GM12878 (cell line): ENCODE measurements around the gene TMEM179B. TPM values are rescaled to one million over a fixed set of nuclear protein-coding genes. Genes with fewer than 3 reads are reported as not detected.
A peak's percentile ranks its signal among the peaks of the same experiment; 100 is the strongest.

Experiments used
- microRNA-seq: library from miRNA; unstranded; fragments of <30 nt; microRNA quantifications from one replicate; pipeline ENCODE4, GENCODE V29; 2018
- polyA plus RNA-seq, 11 experiments: library from polyadenylated mRNA; depleted of rRNA in 4 of 11; unstranded in 6 of 11; stranded (reverse) in 5 of 11; fragments of >200 nt; fragmentation: Nextera tagmentation in 4 of 11; fragmentation: Illumina TruSeq in 1 of 11; extraction: Ambion mirVana in 4 of 11; extraction: Trizol in 1 of 11; gene quantifications; 1 replicate in 1 of 11; 2 replicates in 10 of 11; pipeline versions ENCODE4 v1.2.1 to v1.2.3, GENCODE V29; 2011 to 2016; ENCODE audit warnings: inconsistent platforms in 2 of 11, missing spikeins in 2 of 11, low read depth in 1 of 11
- small RNA-seq: library from RNA; depleted of rRNA; stranded (forward); fragments of <200 nt; gene quantifications from one replicate; pipeline ENCODE3, GENCODE V24; 2014
- total RNA-seq, 4 experiments: library from RNA; depleted of rRNA in 3 of 4; stranded (reverse); fragments of >200 nt in 3 of 4; fragmentation: Illumina TruSeq in 1 of 4; extraction: Trizol in 1 of 4; gene quantifications; 2 replicates each; pipeline versions ENCODE4 v1.2.1 to v1.2.3, GENCODE V29; 2013 to 2021

The TMEM179B gene
- total and polyA plus RNA-seq, 10 of the 15 experiments (the other 5 are each of a cell fraction or from before 2014, with no cell fraction given) = 21.7 to 82.4 (median 42.0) TPM

Small RNA genes lying within 50 kb of the gene (microRNA-seq; reads per million reads assigned to microRNA genes)
- gene MIR6514 (2.6 reads per million, percentile 11 among the genes with 10 or more reads in this experiment), gene MIR6748 (not detected)

Small RNA genes lying within 50 kb of the gene (small RNA-seq; reads per million reads assigned to genes)
- gene MIR6514 (0.47 reads per million, percentile 7 among the genes with 10 or more reads in this experiment), gene RNU6-118P (not detected)

Other genes with a start within 250 kb of the TMEM179B start
Only the 7 nearest of the 31 such genes appear.
- gene ZBTB3, start 33.2 kb upstream of the TMEM179B start, total RNA-seq (2014; rRNA removed) = 7.7 and 8.8 TPM in 2 replicates
- gene ZBTB3, start 33.2 kb upstream of the TMEM179B start, total RNA-seq (2014; rRNA removed; fragmentation: Illumina TruSeq; extraction: Trizol) = 4.7 and 4.8 TPM in 2 replicates
- 7.1 and 7.4 TPM in 2 replicates for gene ZBTB3, start 33.2 kb upstream of the TMEM179B start, total RNA-seq (2021)
- 4.8 TPM in 2 replicates for gene ZBTB3, start 33.2 kb upstream of the TMEM179B start, polyA plus RNA-seq (2011; rRNA removed)
- 0.95 and 2.0 TPM in 2 replicates for gene ZBTB3, start 33.2 kb upstream of the TMEM179B start, polyA plus RNA-seq (2014; fragmentation: Illumina TruSeq; extraction: Trizol)
- 1 to 10 TPM; 1.4 to 1.9 TPM for gene ZBTB3, start 33.2 kb upstream of the TMEM179B start, polyA plus RNA-seq (2014; fragmentation: Nextera tagmentation; extraction: Ambion mirVana)
- gene ZBTB3, start 33.2 kb upstream of the TMEM179B start, polyA plus RNA-seq (2014; rRNA removed) = 4.7 and 5.1 TPM in 2 replicates
- gene ZBTB3, start 33.2 kb upstream of the TMEM179B start, polyA plus RNA-seq (2016; fragmentation: Nextera tagmentation; extraction: Ambion mirVana) = 1 to 10 TPM; 4.6 to 4.7 TPM
- gene POLR2G, start 25.8 kb upstream of the TMEM179B start, total RNA-seq (2014; rRNA removed) = 150 and 178 TPM in 2 replicates
- gene POLR2G, start 25.8 kb upstream of the TMEM179B start, total RNA-seq (2014; rRNA removed; fragmentation: Illumina TruSeq; extraction: Trizol) = 162 and 168 TPM in 2 replicates
- 125 and 136 TPM in 2 replicates for gene POLR2G, start 25.8 kb upstream of the TMEM179B start, total RNA-seq (2021)
- gene POLR2G, start 25.8 kb upstream of the TMEM179B start, polyA plus RNA-seq (2011; rRNA removed) = 207 and 267 TPM in 2 replicates
- gene POLR2G, start 25.8 kb upstream of the TMEM179B start, polyA plus RNA-seq (2014; fragmentation: Illumina TruSeq; extraction: Trizol) = 197 and 218 TPM in 2 replicates
- gene POLR2G, start 25.8 kb upstream of the TMEM179B start, polyA plus RNA-seq (2014; fragmentation: Nextera tagmentation; extraction: Ambion mirVana) = 100 to 1,000 TPM; 541 to 543 TPM
- gene POLR2G, start 25.8 kb upstream of the TMEM179B start, polyA plus RNA-seq (2014; rRNA removed) = 200 and 210 TPM in 2 replicates
- gene POLR2G, start 25.8 kb upstream of the TMEM179B start, polyA plus RNA-seq (2016; fragmentation: Nextera tagmentation; extraction: Ambion mirVana) = 100 to 1,000 TPM; 323 to 333 TPM
- 24.3 and 27.6 TPM in 2 replicates for gene TAF6L, start 16.0 kb upstream of the TMEM179B start, total RNA-seq (2014; rRNA removed)
- 12.8 and 13.6 TPM in 2 replicates for gene TAF6L, start 16.0 kb upstream of the TMEM179B start, total RNA-seq (2014; rRNA removed; fragmentation: Illumina TruSeq; extraction: Trizol)
- 25.3 and 26.9 TPM in 2 replicates for gene TAF6L, start 16.0 kb upstream of the TMEM179B start, total RNA-seq (2021)
- gene TAF6L, start 16.0 kb upstream of the TMEM179B start, polyA plus RNA-seq (2011; rRNA removed) = 9.3 and 18.0 TPM in 2 replicates
- gene TAF6L, start 16.0 kb upstream of the TMEM179B start, polyA plus RNA-seq (2014; fragmentation: Illumina TruSeq; extraction: Trizol) = 4.5 and 15.0 TPM in 2 replicates
- under 1 TPM; 0.15 to 0.39 TPM for gene TAF6L, start 16.0 kb upstream of the TMEM179B start, polyA plus RNA-seq (2014; fragmentation: Nextera tagmentation; extraction: Ambion mirVana)
- 34.6 and 35.6 TPM in 2 replicates for gene TAF6L, start 16.0 kb upstream of the TMEM179B start, polyA plus RNA-seq (2014; rRNA removed)
- gene TAF6L, start 16.0 kb upstream of the TMEM179B start, polyA plus RNA-seq (2016; fragmentation: Nextera tagmentation; extraction: Ambion mirVana) = 10 to 100 TPM; 19.9 to 23.6 TPM
- gene TMEM223, start 4.6 kb downstream of the TMEM179B start, total RNA-seq (2014; rRNA removed) = 21.4 and 25.0 TPM in 2 replicates
- 11.7 and 12.3 TPM in 2 replicates for gene TMEM223, start 4.6 kb downstream of the TMEM179B start, total RNA-seq (2014; rRNA removed; fragmentation: Illumina TruSeq; extraction: Trizol)
- 15.3 and 16.4 TPM in 2 replicates for gene TMEM223, start 4.6 kb downstream of the TMEM179B start, total RNA-seq (2021)
- gene TMEM223, start 4.6 kb downstream of the TMEM179B start, polyA plus RNA-seq (2011; rRNA removed) = 7.2 and 9.9 TPM in 2 replicates
- gene TMEM223, start 4.6 kb downstream of the TMEM179B start, polyA plus RNA-seq (2014; fragmentation: Illumina TruSeq; extraction: Trizol) = 9.5 and 11.1 TPM in 2 replicates
- 10 to 100 TPM in 1 of 2 experiments, 1 to 10 TPM in 1; 5.3 to 10.5 TPM for gene TMEM223, start 4.6 kb downstream of the TMEM179B start, polyA plus RNA-seq (2014; fragmentation: Nextera tagmentation; extraction: Ambion mirVana)
- gene TMEM223, start 4.6 kb downstream of the TMEM179B start, polyA plus RNA-seq (2014; rRNA removed) = 24.7 and 27.0 TPM in 2 replicates
- 10 to 100 TPM; 32.7 to 33.2 TPM for gene TMEM223, start 4.6 kb downstream of the TMEM179B start, polyA plus RNA-seq (2016; fragmentation: Nextera tagmentation; extraction: Ambion mirVana)
- gene NXF1, start 18.0 kb downstream of the TMEM179B start, total RNA-seq (2014; rRNA removed) = 30.6 and 31.8 TPM in 2 replicates
- gene NXF1, start 18.0 kb downstream of the TMEM179B start, total RNA-seq (2014; rRNA removed; fragmentation: Illumina TruSeq; extraction: Trizol) = 22.4 and 28.0 TPM in 2 replicates
- 51.8 and 56.2 TPM in 2 replicates for gene NXF1, start 18.0 kb downstream of the TMEM179B start, total RNA-seq (2021)
- 8.9 and 20.7 TPM in 2 replicates for gene NXF1, start 18.0 kb downstream of the TMEM179B start, polyA plus RNA-seq (2011; rRNA removed)
- gene NXF1, start 18.0 kb downstream of the TMEM179B start, polyA plus RNA-seq (2014; fragmentation: Illumina TruSeq; extraction: Trizol) = 74.9 and 84.9 TPM in 2 replicates
- 10 to 100 TPM; 23.4 to 37.5 TPM for gene NXF1, start 18.0 kb downstream of the TMEM179B start, polyA plus RNA-seq (2014; fragmentation: Nextera tagmentation; extraction: Ambion mirVana)
- 43.7 and 64.1 TPM in 2 replicates for gene NXF1, start 18.0 kb downstream of the TMEM179B start, polyA plus RNA-seq (2014; rRNA removed)
- 10 to 100 TPM; 71.7 to 75.5 TPM for gene NXF1, start 18.0 kb downstream of the TMEM179B start, polyA plus RNA-seq (2016; fragmentation: Nextera tagmentation; extraction: Ambion mirVana)
- gene STX5, start 44.6 kb downstream of the TMEM179B start, total RNA-seq (2014; rRNA removed) = 32.3 and 35.4 TPM in 2 replicates
- 23.5 and 24.8 TPM in 2 replicates for gene STX5, start 44.6 kb downstream of the TMEM179B start, total RNA-seq (2014; rRNA removed; fragmentation: Illumina TruSeq; extraction: Trizol)
- gene STX5, start 44.6 kb downstream of the TMEM179B start, total RNA-seq (2021) = 28.6 and 33.5 TPM in 2 replicates
- 22.1 and 30.0 TPM in 2 replicates for gene STX5, start 44.6 kb downstream of the TMEM179B start, polyA plus RNA-seq (2011; rRNA removed)
- gene STX5, start 44.6 kb downstream of the TMEM179B start, polyA plus RNA-seq (2014; fragmentation: Illumina TruSeq; extraction: Trizol) = 25.0 and 30.7 TPM in 2 replicates
- gene STX5, start 44.6 kb downstream of the TMEM179B start, polyA plus RNA-seq (2014; fragmentation: Nextera tagmentation; extraction: Ambion mirVana) = 1 to 10 TPM; 3.8 to 4.5 TPM
- 31.1 and 32.8 TPM in 2 replicates for gene STX5, start 44.6 kb downstream of the TMEM179B start, polyA plus RNA-seq (2014; rRNA removed)
- gene STX5, start 44.6 kb downstream of the TMEM179B start, polyA plus RNA-seq (2016; fragmentation: Nextera tagmentation; extraction: Ambion mirVana) = 10 to 100 TPM; 21.6 to 21.9 TPM
- 0.68 TPM in 1 of 2 replicates, not detected in the other for gene TEX54, start 45.4 kb downstream of the TMEM179B start, total RNA-seq (2014; rRNA removed)
- gene TEX54, start 45.4 kb downstream of the TMEM179B start, total RNA-seq (2014; rRNA removed; fragmentation: Illumina TruSeq; extraction: Trizol) = not detected in 2 replicates
- not detected in 2 replicates for gene TEX54, start 45.4 kb downstream of the TMEM179B start, total RNA-seq (2021)
- not detected in 2 replicates for gene TEX54, start 45.4 kb downstream of the TMEM179B start, polyA plus RNA-seq (2011; rRNA removed)
- not detected in 2 replicates for gene TEX54, start 45.4 kb downstream of the TMEM179B start, polyA plus RNA-seq (2014; fragmentation: Illumina TruSeq; extraction: Trizol)
- not detected for gene TEX54, start 45.4 kb downstream of the TMEM179B start, polyA plus RNA-seq (2014; fragmentation: Nextera tagmentation; extraction: Ambion mirVana)
- not detected in 2 replicates for gene TEX54, start 45.4 kb downstream of the TMEM179B start, polyA plus RNA-seq (2014; rRNA removed)
- gene TEX54, start 45.4 kb downstream of the TMEM179B start, polyA plus RNA-seq (2016; fragmentation: Nextera tagmentation; extraction: Ambion mirVana) = under 1 TPM; 0.38 to 0.51 TPM